ENCODE results near the gene GFER. TPM values are rescaled to one million over a fixed set of nuclear protein-coding genes. Genes with fewer than 3 reads are reported as not detected.
"Not testable (repeated sequence)": the region's sequence is repeated elsewhere in the genome, so short reads cannot be mapped to it uniquely, and the experiment has no call there.

The GFER gene
- total RNA-seq, 1 experiment from 2014 or later, result 57.3 TPM

- no peaks in the 10 kb centered on the region; the same call in 1 of the 2 replicates for H3K36me3 ChIP-seq (ENCODE audit: control insufficient read depth, insufficient read depth, low read length)
- CTCF ChIA-PET, result no interaction called here
- intact Hi-C loops (cut with micrococcal nuclease; ENCODE audit: unreplicated experiment), result no loop called here
- DNase-seq, result no peak
- POLR2A ChIA-PET, result no interaction called here
- H3K4me1 Mint-ChIP-seq (ENCODE audit: low read depth, unreplicated experiment), result no peaks in the 10 kb centered on the region
- TF ChIP-seq CTCF (IDR thresholded peaks at IDR 0.05; ENCODE audit: insufficient read depth in 1 of 2, low read depth in 1 of 2, low read length in 1 of 2, severe bottlenecking in 1 of 2, unreplicated experiment in 1 of 2), result no peak
- H3K9me3 ChIP-seq, result no peaks in the 10 kb centered on the region
- H3K36me3 Mint-ChIP-seq (ENCODE audit: insufficient read depth, unreplicated experiment), result peaks cover 6% of the 10 kb centered on the region
- H3K4me3 ChIP-seq (ENCODE audit: low read depth, low read length), result no peak overlapping the region
- H3K27me3 Mint-ChIP-seq (ENCODE audit: insufficient read depth, unreplicated experiment), result no peaks in the 10 kb centered on the region
- H3K9me3 Mint-ChIP-seq (ENCODE audit: unreplicated experiment), result no peaks in the 10 kb centered on the region
- H3K27ac Mint-ChIP-seq (ENCODE audit: unreplicated experiment), result peak overlapping the region; percentile 48
- peaks cover 25% of the 10 kb centered on the region for H3K4me1 ChIP-seq
- H3K27me3 ChIP-seq (replicated peaks; ENCODE audit: control insufficient read depth, insufficient read depth, low read length), result no peaks in the 10 kb centered on the region
- H3K4me3 Mint-ChIP-seq (ENCODE audit: unreplicated experiment), result no peak overlapping the region
- BruUV-seq (replicated peaks), result no TSS peak
These were observed 49.3 kb downstream of the GFER start for GRCh38 chr16:2033057-2033908.

DNA sequence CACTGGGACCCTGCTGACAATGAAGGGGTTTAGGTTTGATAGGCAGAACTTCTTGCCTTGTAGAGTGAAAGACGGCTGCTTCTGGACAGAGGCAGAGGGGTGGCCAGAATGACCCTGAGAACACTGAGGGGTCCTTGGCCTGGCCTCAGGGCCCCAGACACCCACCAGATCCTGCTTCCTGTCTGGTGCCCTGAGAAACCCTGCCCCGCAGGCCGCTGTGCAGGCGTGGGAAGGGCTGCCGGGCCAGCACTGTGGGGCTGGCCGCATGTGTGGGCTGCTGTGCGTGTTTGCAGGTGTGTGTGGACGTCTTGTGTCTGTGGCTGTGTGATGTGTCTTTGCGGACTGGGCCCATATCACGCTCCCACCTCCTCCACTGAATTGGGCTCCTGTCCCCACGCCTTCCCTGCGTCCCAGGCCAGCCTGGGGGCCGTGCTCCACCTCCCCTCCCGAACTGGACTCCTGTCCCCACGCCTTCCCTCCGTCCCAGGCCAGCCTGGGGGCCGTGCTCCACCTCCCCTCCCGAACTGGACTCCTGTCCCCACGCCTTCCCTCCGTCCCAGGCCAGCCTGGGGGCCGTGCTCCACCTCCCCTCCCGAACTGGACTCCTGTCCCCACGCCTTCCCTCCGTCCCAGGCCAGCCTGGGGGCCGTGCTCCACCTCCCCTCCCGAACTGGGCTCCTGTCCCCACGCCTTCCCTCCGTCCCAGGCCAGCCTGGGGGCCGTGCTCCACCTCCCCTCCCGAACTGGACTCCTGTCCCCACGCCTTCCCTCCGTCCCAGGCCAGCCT, 50.1 kb downstream of the GFER start:
- Mint-ChIP-seq H3K27ac (ENCODE audit: unreplicated experiment) (peak overlapping the region; percentile 48), H3K36me3 (ENCODE audit: insufficient read depth, unreplicated experiment) (peaks cover 13% of the 10 kb centered on the region)
- H3K27me3 ChIP-seq (replicated peaks; ENCODE audit: control insufficient read depth, insufficient read depth, low read length); H3K4me3 Mint-ChIP-seq (ENCODE audit: unreplicated experiment); H3K4me1 Mint-ChIP-seq (ENCODE audit: low read depth, unreplicated experiment); DNase-seq; POLR2A ChIA-PET; CTCF ChIA-PET; H3K36me3 ChIP-seq (ENCODE audit: control insufficient read depth, insufficient read depth, low read length); H3K27me3 Mint-ChIP-seq (ENCODE audit: insufficient read depth, unreplicated experiment); intact Hi-C loops (cut with micrococcal nuclease; ENCODE audit: unreplicated experiment); BruUV-seq (replicated peaks); H3K4me3 ChIP-seq (ENCODE audit: low read depth, low read length); H3K9me3 Mint-ChIP-seq (ENCODE audit: unreplicated experiment); H3K9me3 ChIP-seq: not testable (repeated sequence)
- H3K4me1 ChIP-seq, result peaks cover 26% of the 10 kb centered on the region

GRCh38 chr16:2034696-2035430, 50.9 kb downstream of the GFER start:
- H3K4me3 Mint-ChIP-seq (ENCODE audit: unreplicated experiment), result no peak overlapping the region
- CTCF ChIA-PET, result interaction anchor here (0.5 to 0.7 kb wide), 2 partner anchors 21 to 24 kb away, joined by 3 read pairs; no protein-coding TSS in a partner anchor

More at GRCh38 chr16:2034696-2035430, 50.9 kb downstream of the GFER start:
- H3K27ac Mint-ChIP-seq (ENCODE audit: unreplicated experiment), result peak overlapping the region; percentile 50
- no peaks in the 10 kb centered on the region for H3K9me3 ChIP-seq
- TF ChIP-seq CTCF (IDR thresholded peaks at IDR 0.05; ENCODE audit: insufficient read depth in 1 of 2, low read depth in 1 of 2, low read length in 1 of 2, severe bottlenecking in 1 of 2, unreplicated experiment in 1 of 2), result no peak
- no peaks in the 10 kb centered on the region for H3K9me3 Mint-ChIP-seq (ENCODE audit: unreplicated experiment)
- peaks cover 7% of the 10 kb centered on the region for H3K4me1 Mint-ChIP-seq (ENCODE audit: low read depth, unreplicated experiment)
- no peaks in the 10 kb centered on the region; the same call in 1 of the 2 replicates for H3K36me3 ChIP-seq (ENCODE audit: control insufficient read depth, insufficient read depth, low read length)
- H3K27me3 Mint-ChIP-seq (ENCODE audit: insufficient read depth, unreplicated experiment), result no peaks in the 10 kb centered on the region
- peaks cover 16% of the 10 kb centered on the region for H3K36me3 Mint-ChIP-seq (ENCODE audit: insufficient read depth, unreplicated experiment)
- POLR2A ChIA-PET, result no interaction called here
- H3K27me3 ChIP-seq (replicated peaks; ENCODE audit: control insufficient read depth, insufficient read depth, low read length), result no peaks in the 10 kb centered on the region
- peaks cover 29% of the 10 kb centered on the region for H3K4me1 ChIP-seq
- intact Hi-C loops (cut with micrococcal nuclease; ENCODE audit: unreplicated experiment), result no loop called here
- BruUV-seq (replicated peaks), result no TSS peak
- H3K4me3 ChIP-seq (ENCODE audit: low read depth, low read length), result no peak overlapping the region
- DNase-seq, result no peak

All from Caco-2 (cell line).